Fibroblast of peridontal ligament (primary cell): ENCODE results near the gene SLC5A10.

ENCODE experiments used
- DNase-seq: peaks from one replicate; pipeline ENCODE4 v3.0.0-alpha.2; 2010; ENCODE audit errors: extremely low read depth

SLC5A10 gene

GRCh38 chr17:18964550-18964949 lies 12.6 kb downstream of the SLC5A10 start:
- no peak for DNase-seq

GRCh38 chr17:18965530-18966236 lies 13.7 kb downstream of the SLC5A10 start:
- DNase-seq, result no peak

DNA sequence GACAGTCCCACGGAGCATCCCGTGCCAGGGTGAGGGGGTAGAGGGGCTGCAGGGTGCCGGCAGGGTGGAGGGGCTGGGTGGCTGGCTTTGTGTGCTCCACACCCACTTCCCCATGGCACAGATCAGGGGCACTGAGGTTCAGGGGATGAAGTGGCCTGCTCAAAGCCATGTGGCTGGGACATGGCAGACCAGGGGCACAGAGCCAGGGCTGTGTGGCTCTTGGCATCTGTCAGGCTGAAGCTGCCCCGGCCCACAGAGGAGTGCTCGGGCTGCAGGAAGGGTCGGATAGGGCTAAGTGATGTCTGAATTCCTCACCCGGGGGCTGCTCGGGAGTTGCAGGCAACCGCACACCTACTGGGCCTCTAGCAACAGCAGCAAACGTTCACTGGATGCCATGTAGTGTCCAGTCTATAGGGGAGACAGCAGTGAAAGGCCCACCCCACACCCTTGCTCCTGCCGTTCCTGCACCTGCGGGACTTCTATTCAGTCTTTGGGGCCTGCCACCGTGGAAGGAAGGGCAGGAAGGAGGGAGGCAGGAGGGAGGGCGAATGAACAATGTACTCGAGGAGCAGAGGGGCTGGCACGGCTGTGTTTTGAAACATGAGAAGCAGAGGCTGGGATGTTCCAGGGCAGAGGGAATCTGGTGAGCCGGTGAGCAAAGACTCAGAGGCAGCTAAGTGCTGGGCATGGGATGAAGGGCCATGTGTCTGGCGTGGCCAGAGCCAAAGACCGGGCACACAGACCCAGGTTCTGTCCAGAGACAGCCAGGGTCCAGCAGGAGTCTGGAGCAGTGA lies 15.1 kb downstream of the SLC5A10 start:
- DNase-seq, result peak; percentile 50

DNA sequence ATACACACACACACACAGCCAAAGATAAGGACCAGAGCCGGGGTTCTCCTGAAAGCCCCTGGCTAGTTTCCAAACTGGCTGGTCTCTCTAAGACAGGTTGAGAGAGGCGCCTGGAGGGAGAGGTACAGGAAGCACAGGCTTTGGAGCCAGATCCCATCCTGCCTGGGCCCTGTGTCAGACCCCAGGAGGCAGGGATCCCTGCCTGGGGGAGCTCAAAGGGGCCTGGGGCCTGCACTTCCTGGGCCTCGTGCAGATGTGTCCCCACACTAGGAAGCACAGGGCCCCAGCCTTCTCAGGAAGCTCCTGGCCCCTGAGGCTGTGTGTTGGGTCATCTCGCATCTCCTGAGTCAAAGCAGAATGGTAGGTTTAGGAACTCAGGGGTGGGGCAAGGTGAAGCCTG lies 16.0 kb downstream of the SLC5A10 start:
- DNase-seq, result no peak

DNA sequence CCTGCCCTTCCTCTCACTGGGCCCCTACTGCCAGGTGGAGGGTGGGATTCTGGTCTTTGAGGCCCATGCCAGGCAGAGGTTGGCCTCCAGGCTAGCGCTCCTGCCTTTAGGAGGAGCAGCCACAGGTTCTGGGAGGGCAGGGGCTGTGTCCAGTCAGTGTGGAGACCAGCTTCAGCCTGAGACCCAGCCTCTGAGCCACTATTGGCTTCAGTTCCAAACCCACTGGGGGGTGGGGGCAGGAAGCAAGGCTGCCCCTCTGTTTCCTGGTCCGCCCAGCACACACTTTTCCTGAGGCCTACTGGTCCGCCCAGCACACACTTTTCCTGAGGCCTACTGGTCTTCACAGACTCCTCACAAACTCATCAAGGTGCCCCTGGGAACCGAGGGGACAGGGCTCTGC lies 16.4 kb downstream of the SLC5A10 start:
- no peak for DNase-seq

DNA sequence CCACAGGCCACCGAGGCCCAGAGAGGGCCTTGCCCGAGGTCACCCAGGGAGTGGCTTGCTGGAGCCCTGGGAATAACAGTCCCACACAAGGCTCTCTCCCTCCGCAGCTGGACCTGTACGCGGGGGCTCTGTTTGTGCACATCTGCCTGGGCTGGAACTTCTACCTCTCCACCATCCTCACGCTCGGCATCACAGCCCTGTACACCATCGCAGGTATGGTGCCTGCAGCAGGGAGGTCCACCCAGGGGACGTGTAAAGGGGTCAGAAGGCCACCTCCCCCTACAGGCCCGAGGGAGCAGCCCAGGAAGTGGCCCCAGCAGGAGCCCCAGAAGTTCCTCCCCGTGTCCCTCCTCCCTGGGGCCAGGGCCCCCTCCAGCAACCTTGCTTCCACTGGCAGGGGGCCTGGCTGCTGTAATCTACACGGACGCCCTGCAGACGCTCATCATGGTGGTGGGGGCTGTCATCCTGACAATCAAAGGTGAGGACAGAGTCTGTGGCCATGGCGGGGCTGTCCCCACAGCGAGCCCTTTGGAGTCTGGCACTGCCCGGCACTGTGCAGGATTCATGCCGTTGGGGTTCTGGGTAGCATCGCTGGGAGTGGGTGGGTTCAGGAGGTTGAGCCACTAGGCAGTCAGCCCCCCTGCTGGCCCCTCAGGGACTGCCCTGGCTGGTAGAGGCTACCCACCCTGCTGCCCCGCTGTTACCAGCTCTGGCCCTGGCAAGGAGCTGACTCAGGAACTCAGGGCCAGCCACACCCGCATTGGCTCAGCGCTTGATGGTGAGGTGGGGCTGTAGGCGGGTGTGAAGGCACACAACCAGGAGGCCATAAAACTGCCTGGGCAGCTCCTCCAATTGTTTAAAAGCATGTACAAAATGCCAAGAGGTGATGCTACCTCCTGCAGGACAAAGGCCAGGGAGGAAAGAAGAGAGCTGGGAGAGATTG lies 17.3 kb downstream of the SLC5A10 start:
- no peak for DNase-seq

DNA sequence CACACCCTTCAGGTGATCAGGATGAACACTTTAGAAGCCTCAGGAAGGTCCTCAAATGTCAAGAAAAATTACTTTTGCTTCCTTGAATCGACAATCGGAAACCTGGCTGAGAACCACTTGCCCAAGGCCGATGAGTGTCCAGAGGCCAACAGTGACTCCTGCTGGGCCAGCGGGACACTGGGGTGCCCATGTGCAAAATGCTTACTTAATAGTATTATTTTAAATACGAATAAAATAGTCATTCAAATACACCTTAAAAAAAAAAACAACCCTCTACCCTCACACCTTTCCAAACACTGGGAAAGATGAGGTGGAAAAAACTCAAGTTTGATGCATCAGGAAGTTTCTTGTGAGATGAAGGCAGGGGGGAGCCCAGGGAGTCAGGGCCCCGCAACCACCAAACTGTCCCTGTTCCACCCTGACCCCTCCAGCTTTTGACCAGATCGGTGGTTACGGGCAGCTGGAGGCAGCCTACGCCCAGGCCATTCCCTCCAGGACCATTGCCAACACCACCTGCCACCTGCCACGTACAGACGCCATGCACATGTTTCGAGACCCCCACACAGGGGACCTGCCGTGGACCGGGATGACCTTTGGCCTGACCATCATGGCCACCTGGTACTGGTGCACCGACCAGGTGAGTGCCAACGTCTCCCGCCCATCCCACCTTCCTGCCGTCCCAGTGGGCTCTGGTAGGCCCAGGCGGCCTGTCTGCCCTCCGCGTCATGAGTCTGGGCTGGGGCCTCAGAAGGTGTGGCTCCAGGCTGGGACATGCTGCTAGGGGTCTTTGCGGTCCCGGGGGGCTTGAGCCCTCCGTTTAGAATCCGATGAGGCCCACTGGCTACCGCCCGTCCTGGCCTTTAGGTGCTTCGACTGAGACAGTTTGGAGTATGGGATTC lies 18.9 kb downstream of the SLC5A10 start:
- DNase-seq, result no peak

DNA sequence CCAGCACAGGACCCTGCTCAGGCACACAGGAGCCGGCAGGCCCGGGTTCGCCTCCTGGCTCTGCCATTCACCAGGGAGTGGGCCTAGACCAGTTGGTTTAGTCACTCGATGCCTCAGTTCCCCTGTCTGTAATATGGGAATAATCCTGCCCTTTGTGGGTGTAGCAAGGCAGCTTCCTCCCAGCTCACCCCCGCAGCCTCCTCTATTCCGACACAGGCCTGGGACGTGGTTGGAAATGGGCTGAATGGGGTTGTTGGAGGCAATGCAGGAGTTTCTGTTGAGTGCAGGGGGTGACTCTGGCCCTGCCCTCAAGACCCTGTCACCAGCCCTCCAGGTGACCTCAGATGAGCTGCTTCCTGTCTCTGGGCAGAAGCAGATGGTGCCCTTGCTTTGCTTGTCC lies 19.8 kb downstream of the SLC5A10 start:
- DNase-seq, result no peak

DNA sequence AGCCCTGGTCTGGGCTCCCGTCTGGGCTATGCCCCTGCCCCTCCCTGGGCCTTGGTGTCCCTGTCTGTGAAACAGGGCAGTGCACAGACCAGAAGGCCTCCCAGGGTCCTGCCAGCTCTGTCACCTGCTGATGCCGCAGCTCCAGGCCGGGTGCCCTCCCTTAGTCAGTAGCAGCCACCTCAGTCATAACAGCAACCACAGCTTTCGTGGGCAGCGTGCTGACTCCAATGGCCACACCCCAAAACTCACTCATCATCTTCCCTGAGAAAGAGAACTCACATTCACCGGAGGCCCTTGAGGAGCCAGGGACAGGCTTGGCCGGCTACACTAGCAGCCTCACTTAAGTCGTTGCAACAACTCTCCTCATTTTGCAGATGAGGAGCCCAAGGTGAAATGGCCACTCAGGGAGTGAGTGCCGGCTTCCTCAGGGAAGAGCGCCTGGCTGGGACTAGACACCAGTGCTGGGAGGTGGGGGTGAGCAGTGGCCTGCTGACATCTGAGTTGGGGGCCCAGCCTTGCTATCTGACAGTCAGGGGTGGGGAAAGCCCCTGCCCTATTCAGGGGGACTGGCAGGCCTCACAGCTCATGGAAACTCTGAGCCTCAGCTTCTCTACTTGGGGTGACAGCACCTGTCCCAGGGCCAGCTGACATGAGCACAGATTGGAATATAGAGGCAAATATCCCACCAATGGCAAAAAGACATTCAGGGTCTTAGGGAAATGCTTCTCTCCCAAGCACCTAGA lies 22.6 kb downstream of the SLC5A10 start:
- no peak for DNase-seq

DNA sequence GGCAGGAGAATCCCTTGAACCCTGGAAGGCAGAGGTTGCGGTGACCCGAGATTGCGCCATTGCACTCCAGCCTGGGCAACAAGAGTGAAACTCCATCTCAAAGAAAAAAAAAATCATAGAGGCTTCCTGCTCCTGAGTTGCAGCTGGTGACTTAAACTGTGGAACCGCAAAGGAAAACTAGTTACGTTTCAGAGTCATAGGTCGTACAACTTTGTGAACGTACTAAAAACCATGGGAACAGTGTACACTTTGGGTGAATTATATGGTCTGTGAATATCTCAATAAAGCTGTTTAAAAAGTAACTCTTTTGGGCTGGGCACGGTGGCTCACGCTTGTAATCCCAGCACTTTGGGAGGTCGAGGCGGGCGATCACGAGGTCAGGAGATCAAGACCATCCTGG lies 23.6 kb downstream of the SLC5A10 start:
- DNase-seq, result no peak

GRCh38 chr17:18976201-18976600 lies 24.2 kb downstream of the SLC5A10 start:
- DNase-seq, result no peak

- no peak for DNase-seq
Observed at GRCh38 chr17:18977021-18977420, 25.1 kb downstream of the SLC5A10 start.

- no peak for DNase-seq
Observed at GRCh38 chr17:18977646-18978045, 25.7 kb downstream of the SLC5A10 start.

- DNase-seq, result no peak
Observed at GRCh38 chr17:18978050-18978449, 26.1 kb downstream of the SLC5A10 start.

DNA sequence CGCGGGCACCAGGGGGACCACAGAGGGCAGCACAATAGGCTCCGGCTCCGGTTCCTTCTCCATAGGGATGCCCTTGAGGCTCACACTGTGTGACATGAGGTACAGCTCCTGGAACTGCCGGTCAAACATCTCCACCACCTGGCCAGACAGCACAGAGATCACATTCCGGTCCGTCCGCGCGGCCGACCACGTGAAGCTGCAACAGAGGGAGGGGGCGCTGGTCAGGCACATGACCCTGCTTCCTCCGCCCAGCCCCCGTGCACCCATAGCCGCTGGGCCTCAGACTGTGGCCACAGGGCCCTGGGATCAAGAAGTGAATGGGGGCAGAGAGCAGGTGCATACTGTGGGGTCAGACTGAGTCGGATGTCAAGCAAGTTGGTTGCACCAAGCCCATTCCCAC lies 26.7 kb downstream of the SLC5A10 start:
- DNase-seq, result no peak

DNA sequence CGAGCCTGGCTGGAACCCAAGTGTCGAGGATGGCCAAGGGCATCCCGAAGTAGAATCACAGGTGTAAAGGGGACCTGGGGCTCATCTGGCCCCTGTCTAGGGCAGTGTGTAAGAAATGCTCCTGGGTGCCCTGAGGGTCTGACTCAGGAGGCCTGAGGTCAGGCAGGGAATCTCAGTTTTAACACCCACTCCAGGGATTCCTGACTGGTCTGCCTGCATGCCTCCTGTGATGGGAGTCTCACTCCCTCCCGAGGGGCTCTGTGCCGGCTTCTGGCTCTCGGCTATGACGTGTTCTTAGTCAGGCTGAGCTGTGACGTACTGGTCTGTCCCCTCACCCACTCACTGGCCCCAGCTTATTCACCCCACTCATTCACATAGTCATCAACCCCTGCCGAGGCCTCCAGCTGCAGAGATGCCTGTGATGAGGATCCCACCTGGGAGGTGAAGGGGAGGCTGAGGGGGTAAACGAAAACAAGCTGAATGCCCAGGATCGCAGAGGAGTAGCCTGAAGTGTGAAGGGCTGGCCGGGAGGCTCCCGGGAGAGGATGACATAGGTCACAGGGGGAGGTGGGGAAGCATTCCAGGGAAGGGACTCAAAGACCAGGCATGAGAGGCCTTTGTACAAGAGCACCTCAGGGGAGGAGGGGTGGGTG lies 28.8 kb downstream of the SLC5A10 start:
- peak; percentile 45 for DNase-seq

DNA sequence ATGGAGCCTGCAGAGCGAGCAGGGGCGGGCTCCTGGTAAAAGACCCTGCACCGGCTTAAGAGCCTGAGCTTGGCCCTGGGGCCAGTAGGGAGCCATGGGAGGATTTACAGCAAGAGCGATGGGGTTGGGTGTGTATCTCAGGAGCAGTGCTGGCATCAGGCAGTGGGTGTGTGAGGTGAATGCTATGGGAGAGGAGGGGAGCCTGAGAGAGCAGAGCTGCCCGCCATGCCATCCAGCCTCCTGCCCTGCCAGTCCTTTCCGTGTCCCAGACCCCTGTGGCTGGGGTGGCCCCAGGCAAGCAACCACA lies 29.3 kb downstream of the SLC5A10 start:
- no peak for DNase-seq

DNA sequence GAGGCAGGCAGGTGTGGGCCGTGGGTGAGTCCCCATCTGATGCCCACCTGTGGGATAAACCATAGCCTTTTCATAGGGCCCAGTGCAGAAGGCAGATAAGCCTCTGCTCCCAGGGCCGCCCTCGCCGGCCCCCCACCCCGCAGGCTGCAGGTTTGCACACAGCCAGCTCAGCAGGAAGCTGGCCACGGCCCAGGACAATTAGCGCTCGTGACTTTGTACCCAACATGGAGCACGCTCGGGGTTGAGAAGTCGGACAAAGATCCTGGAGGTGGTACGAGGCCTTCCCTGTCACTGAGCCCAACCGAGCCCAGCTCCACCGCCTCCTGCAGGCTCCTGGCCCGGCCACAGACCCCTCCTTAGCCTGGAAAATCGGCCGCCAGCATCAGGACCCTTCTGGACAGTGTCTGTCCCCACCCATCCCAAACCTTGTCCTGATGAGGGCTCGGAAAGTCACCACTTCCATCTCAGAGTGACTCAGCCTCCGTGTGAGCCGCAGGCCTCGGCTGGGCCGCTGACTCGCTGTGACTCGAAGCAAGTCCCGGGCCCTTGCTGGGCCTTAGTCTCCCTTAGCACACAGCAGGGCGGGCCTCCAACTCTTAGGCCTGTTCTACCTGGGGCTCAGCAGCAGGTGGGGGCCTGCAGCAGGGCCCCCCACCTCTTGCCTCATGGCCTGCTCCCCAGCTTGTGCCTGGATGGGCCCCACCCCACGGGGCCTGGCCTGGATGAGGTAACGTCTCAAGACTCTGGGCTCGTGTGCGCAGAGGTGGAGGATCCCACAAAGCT lies 29.9 kb downstream of the SLC5A10 start:
- DNase-seq, result peak; percentile 55
